ENCODE measurements around the gene FAM111A.
"Not testable (repeated sequence)": the region's sequence is repeated elsewhere in the genome, so short reads cannot be mapped to it uniquely, and the experiment has no call there.

DNA sequence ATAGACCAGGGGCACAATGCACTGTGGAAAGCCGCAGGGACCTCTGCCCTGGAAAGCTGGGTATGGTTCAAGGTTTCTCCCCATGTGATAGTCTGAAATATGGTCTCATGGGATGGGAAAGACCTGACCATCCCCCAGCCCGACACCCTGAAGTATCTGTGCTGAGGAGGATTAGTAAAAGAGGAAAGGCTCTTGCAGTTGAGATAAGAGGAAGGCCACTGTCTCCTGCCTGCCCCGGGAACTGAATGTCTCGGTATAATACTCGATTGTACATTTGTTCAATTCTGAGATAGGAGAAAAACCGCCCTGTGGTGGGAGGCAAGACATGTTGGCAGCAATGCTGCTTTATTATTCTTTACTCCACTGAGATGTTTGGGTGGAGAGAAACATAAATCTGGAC is 6.1 kb upstream of the FAM111A start:
- TF ChIP-seq POLR2AphosphoS5 (IDR thresholded peaks at IDR 0.05): not testable (repeated sequence)
- TF ChIP-seq, protein P1, sequence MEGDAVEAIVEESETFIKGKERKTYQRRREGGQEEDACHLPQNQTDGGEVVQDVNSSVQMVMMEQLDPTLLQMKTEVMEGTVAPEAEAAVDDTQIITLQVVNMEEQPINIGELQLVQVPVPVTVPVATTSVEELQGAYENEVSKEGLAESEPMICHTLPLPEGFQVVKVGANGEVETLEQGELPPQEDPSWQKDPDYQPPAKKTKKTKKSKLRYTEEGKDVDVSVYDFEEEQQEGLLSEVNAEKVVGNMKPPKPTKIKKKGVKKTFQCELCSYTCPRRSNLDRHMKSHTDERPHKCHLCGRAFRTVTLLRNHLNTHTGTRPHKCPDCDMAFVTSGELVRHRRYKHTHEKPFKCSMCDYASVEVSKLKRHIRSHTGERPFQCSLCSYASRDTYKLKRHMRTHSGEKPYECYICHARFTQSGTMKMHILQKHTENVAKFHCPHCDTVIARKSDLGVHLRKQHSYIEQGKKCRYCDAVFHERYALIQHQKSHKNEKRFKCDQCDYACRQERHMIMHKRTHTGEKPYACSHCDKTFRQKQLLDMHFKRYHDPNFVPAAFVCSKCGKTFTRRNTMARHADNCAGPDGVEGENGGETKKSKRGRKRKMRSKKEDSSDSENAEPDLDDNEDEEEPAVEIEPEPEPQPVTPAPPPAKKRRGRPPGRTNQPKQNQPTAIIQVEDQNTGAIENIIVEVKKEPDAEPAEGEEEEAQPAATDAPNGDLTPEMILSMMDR (IDR thresholded peaks at IDR 0.05): not testable (repeated sequence)

All from upper lobe of left lung (tissue), 4 donors.